Subcutaneous preadipocyte (primary cell): ENCODE data around the gene RELCH. TPM values are rescaled to one million over a fixed set of nuclear protein-coding genes. Genes with fewer than 3 reads are reported as not detected.

ENCODE experiments used
- small RNA-seq: library from RNA; depleted of rRNA; stranded (forward); fragments of <200 nt; gene quantifications from one replicate; pipeline ENCODE3, GENCODE V24; 2012
- total RNA-seq: library from RNA; depleted of rRNA; stranded (reverse); fragments of >200 nt; gene quantifications from 2 replicates; pipeline ENCODE4 v1.2.3, GENCODE V29; 2012

Gene RELCH
- total RNA-seq: 22.8 and 42.6 TPM in 2 replicates

GRCh38 chr18:62186774-62187542, at the start of gene RELCH, which contains the start of gene PIGN:
TSS of gene RELCH (plus strand) at chr18:62187255. CDS start at chr18:62187506, 251 bp downstream.
TSS of gene PIGN (minus strand) at chr18:62187056. CDS start at chr18:62161353, 25,703 bp downstream.

GRCh38 chr18:62324917-62325805, 138.1 kb downstream of the RELCH start, which contains the start of gene TNFRSF11A:
TSS of gene TNFRSF11A (plus strand) at chr18:62325310. CDS start at chr18:62325353, 43 bp downstream.

Small RNA genes within 50 kb of the gene (small RNA-seq; reads per million reads assigned to genes)
- not detected for gene RF00019

Other genes with a start within 250 kb of the RELCH start
- gene PIGN, start 199 bp upstream of the RELCH start, total RNA-seq: 41.5 and 46.9 TPM in 2 replicates
- under 0.01 and 0.39 TPM in 2 replicates for gene TNFRSF11A, start 138.1 kb downstream of the RELCH start, total RNA-seq